Mucosa of rectum (tissue), 2 donors: ENCODE measurements around the gene GYG2.

Source experiments
- H3K27ac ChIP-seq, 2 donors: one replicate each; pipeline ENCODE4 v1.7.0; 2013; ENCODE audit warnings: inconsistent platforms in 2 of 2, low read depth in 2 of 2, low read length in 2 of 2
- H3K27me3 ChIP-seq, 2 donors: one replicate each; pipeline ENCODE4 v1.7.0; 2013; ENCODE audit warnings: low read length in 2 of 2; ENCODE audit not compliant: control insufficient read depth in 2 of 2, insufficient read depth in 2 of 2
- H3K36me3 ChIP-seq, 2 donors: one replicate each; pipeline ENCODE4 v1.7.0; 2013; ENCODE audit warnings: low read length in 2 of 2; ENCODE audit not compliant: control insufficient read depth in 2 of 2, insufficient read depth in 2 of 2
- H3K4me1 ChIP-seq, 2 donors: one replicate each; pipeline ENCODE4 v1.7.0; 2013; ENCODE audit warnings: low read length in 2 of 2, mild to moderate bottlenecking in 1 of 2; ENCODE audit not compliant: control insufficient read depth in 2 of 2, insufficient read depth in 2 of 2
- H3K4me3 ChIP-seq, 2 donors: one replicate each; pipeline ENCODE4 v1.7.0; 2013; ENCODE audit warnings: low read length in 2 of 2
- H3K9ac ChIP-seq, 2 donors: one replicate each; pipeline ENCODE4 v1.7.0; 2013; ENCODE audit warnings: low read length in 2 of 2, low read depth in 1 of 2, mild to moderate bottlenecking in 1 of 2
- H3K9me3 ChIP-seq, 2 donors: one replicate each; pipeline ENCODE4 v1.7.0; 2013; ENCODE audit warnings: low read length in 2 of 2; ENCODE audit not compliant: control insufficient read depth in 2 of 2
- donor health status: healthy.
- donor health status: Normal muscosa, but diverticular disease.

GYG2 gene

GRCh38 chrX:2831471-2832228, 2.9 kb downstream of the GYG2 start:
- H3K27me3 ChIP-seq: peaks cover 0 to 3% of the 10 kb centered on the region in 2 donors
- no peaks in the 10 kb centered on the region for H3K9me3 ChIP-seq
- no peaks in the 10 kb centered on the region for H3K36me3 ChIP-seq
- peaks cover 4 to 6% of the 10 kb centered on the region in 2 donors for H3K4me1 ChIP-seq
- no peak overlapping the region for H3K9ac ChIP-seq
- H3K4me3 ChIP-seq: no peak overlapping the region
- H3K27ac ChIP-seq: no peak overlapping the region

GRCh38 chrX:2837961-2838360, 9.2 kb downstream of the GYG2 start:
- no peak overlapping the region for H3K27ac ChIP-seq
- no peaks in the 10 kb centered on the region for H3K9me3 ChIP-seq
- no peaks in the 10 kb centered on the region for H3K27me3 ChIP-seq
- no peak overlapping the region for H3K9ac ChIP-seq
- H3K36me3 ChIP-seq: no peaks in the 10 kb centered on the region
- H3K4me1 ChIP-seq: no peaks in the 10 kb centered on the region
- no peak overlapping the region for H3K4me3 ChIP-seq

- Histone ChIP-seq H3K36me3 (no peaks in the 10 kb centered on the region), H3K4me3 (no peak overlapping the region), H3K27ac (no peak overlapping the region), H3K9me3 (no peaks in the 10 kb centered on the region), H3K9ac (no peak overlapping the region), H3K4me1 (no peaks in the 10 kb centered on the region), H3K27me3 (no peaks in the 10 kb centered on the region)
Observed at GRCh38 chrX:2840961-2841360, 12.2 kb downstream of the GYG2 start.

DNA sequence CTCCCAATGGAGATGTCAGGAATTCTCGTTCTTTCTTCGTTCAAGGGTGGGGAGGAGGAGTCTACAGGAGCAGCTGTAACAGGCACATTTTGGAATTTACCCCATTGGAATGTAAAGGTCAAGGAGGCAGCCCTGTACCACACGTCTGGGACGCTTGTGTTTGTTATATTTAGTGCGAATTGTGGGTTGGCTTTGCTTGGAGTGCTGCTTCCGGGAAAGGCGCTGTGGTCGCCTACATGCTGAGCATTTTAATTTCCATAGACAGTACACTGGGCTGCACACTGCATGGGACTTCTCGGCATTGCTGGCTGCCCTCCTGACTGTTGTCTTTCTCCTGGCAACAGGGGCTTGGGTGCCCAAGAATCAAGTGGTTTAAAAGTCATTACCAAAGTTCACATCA, 12.8 kb downstream of the GYG2 start:
- Histone ChIP-seq H3K4me3 (no peak overlapping the region), H3K9ac (no peak overlapping the region), H3K9me3 (no peaks in the 10 kb centered on the region), H3K36me3 (no peaks in the 10 kb centered on the region), H3K27me3 (no peaks in the 10 kb centered on the region), H3K4me1 (no peaks in the 10 kb centered on the region), H3K27ac (no peak overlapping the region)

GRCh38 chrX:2846992-2847391, 18.3 kb downstream of the GYG2 start:
- Histone ChIP-seq H3K36me3 (no peaks in the 10 kb centered on the region), H3K27me3 (no peaks in the 10 kb centered on the region), H3K9ac (no peak overlapping the region), H3K9me3 (no peaks in the 10 kb centered on the region), H3K4me1 (no peaks in the 10 kb centered on the region), H3K4me3 (no peak overlapping the region), H3K27ac (no peak overlapping the region)

GRCh38 chrX:2848871-2849301, 20.2 kb downstream of the GYG2 start:
- no peaks in the 10 kb centered on the region for H3K36me3 ChIP-seq
- no peaks in the 10 kb centered on the region for H3K9me3 ChIP-seq
- no peaks in the 10 kb centered on the region for H3K4me1 ChIP-seq
- no peak overlapping the region for H3K27ac ChIP-seq
- no peak overlapping the region for H3K9ac ChIP-seq
- no peak overlapping the region for H3K4me3 ChIP-seq
- H3K27me3 ChIP-seq: no peaks in the 10 kb centered on the region

DNA sequence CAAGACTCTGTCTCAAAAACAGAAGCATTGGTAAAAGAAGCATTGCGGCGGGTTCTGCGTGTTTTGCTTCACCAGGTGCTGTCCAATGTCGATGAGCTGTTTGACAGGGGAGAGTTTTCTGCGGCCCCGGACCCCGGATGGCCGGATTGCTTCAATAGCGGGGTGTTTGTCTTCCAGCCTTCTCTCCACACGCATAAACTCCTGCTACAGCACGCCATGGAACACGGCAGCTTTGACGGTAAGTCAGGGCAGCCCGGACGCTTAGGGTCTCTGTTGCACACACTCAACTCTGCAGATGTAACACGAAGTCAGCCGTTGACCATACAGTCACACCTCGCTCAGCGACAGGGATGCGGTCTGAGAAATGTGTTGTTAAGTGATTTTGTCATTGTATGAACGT, 26.2 kb downstream of the GYG2 start:
- Histone ChIP-seq H3K27me3 (no peaks in the 10 kb centered on the region), H3K9me3 (no peaks in the 10 kb centered on the region), H3K27ac (no peak overlapping the region), H3K36me3 (peaks cover 0 to 4% of the 10 kb centered on the region in 2 donors), H3K9ac (no peak overlapping the region), H3K4me3 (no peak overlapping the region), H3K4me1 (no peaks in the 10 kb centered on the region)

DNA sequence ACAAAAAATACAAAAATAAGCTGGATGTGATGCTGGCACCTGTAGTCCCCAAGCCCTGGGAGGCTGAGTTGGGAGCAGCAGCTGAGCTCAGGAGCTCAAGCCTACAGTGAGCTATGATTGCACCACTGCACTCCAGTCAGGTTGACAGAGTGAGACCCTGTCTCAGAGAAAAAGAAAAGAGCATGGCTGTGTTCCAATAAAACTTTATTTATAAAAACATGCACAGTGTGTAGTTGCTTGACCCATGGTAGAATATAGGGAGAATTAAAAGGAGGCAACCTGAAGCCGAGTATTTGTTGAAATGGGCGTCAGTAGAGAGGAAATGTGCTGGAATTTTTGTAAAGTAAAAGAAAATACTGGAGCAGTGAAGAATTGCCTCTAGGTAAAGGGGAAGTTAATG, 27.0 kb downstream of the GYG2 start:
- no peaks in the 10 kb centered on the region for H3K4me1 ChIP-seq
- no peaks in the 10 kb centered on the region for H3K27me3 ChIP-seq
- no peaks in the 10 kb centered on the region for H3K9me3 ChIP-seq
- H3K27ac ChIP-seq: no peak overlapping the region
- H3K4me3 ChIP-seq: no peak overlapping the region
- peaks cover 0 to 4% of the 10 kb centered on the region in 2 donors for H3K36me3 ChIP-seq
- H3K9ac ChIP-seq: no peak overlapping the region

DNA sequence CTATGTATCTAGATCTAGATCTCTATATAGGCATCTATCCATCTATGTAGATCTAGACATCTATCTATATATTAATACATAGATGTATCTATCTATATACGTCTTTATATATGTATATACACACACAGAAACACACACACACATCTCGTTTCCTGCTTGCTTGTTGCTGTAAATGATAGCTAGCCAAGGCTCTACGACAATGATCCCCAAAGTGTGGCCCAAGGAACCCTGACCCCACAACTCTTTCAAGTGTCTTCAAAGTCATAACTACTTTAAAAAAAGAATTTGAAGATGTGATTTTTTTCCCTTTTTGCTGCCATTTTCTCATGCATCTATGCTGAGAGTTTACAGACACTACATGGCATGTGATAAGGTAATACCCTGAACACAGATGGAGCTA, 28.8 kb downstream of the GYG2 start:
- peaks cover 0 to 4% of the 10 kb centered on the region in 2 donors for H3K36me3 ChIP-seq
- no peak overlapping the region for H3K4me3 ChIP-seq
- no peak overlapping the region for H3K27ac ChIP-seq
- H3K9me3 ChIP-seq: no peaks in the 10 kb centered on the region
- H3K4me1 ChIP-seq: no peaks in the 10 kb centered on the region
- H3K27me3 ChIP-seq: no peaks in the 10 kb centered on the region
- no peak overlapping the region for H3K9ac ChIP-seq

GRCh38 chrX:2859197-2859797, 30.6 kb downstream of the GYG2 start:
- H3K9ac ChIP-seq: no peak overlapping the region
- no peak overlapping the region for H3K4me3 ChIP-seq
- no peak overlapping the region for H3K27ac ChIP-seq
- no peaks in the 10 kb centered on the region for H3K27me3 ChIP-seq
- no peaks in the 10 kb centered on the region for H3K9me3 ChIP-seq
- H3K4me1 ChIP-seq: no peaks in the 10 kb centered on the region
- H3K36me3 ChIP-seq: peaks cover 0 to 4% of the 10 kb centered on the region in 2 donors
